ENCODE measurements around the gene PCSK1. TPM values are rescaled to one million over a fixed set of nuclear protein-coding genes. Genes with fewer than 3 reads are reported as not detected.

The PCSK1 gene
- total RNA-seq, 1 donor from 2014 or later = not detected

- no peaks in the 10 kb centered on the region for H3K4me1 Mint-ChIP-seq
- ATAC-seq (ENCODE audit: low read depth) (no peak), DNase-seq (no peak)
- no peaks in the 10 kb centered on the region for H3K9me3 Mint-ChIP-seq
- no peak overlapping the region for H3K4me3 Mint-ChIP-seq
- intact Hi-C loops (cut with micrococcal nuclease) = no loop called here
- H3K27me3 Mint-ChIP-seq = peaks cover 12% of the 10 kb centered on the region
- no peak overlapping the region for H3K27ac Mint-ChIP-seq
- no peaks in the 10 kb centered on the region for H3K36me3 Mint-ChIP-seq (ENCODE audit: low read depth)
- POLR2A ChIA-PET = no interaction called here
- TF ChIP-seq, protein P1, sequence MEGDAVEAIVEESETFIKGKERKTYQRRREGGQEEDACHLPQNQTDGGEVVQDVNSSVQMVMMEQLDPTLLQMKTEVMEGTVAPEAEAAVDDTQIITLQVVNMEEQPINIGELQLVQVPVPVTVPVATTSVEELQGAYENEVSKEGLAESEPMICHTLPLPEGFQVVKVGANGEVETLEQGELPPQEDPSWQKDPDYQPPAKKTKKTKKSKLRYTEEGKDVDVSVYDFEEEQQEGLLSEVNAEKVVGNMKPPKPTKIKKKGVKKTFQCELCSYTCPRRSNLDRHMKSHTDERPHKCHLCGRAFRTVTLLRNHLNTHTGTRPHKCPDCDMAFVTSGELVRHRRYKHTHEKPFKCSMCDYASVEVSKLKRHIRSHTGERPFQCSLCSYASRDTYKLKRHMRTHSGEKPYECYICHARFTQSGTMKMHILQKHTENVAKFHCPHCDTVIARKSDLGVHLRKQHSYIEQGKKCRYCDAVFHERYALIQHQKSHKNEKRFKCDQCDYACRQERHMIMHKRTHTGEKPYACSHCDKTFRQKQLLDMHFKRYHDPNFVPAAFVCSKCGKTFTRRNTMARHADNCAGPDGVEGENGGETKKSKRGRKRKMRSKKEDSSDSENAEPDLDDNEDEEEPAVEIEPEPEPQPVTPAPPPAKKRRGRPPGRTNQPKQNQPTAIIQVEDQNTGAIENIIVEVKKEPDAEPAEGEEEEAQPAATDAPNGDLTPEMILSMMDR (IDR thresholded peaks at IDR 0.05) = no peak
- CTCF ChIA-PET = no interaction called here
Observed at GRCh38 chr5:96388176-96388575, 44.9 kb downstream of the PCSK1 start.

GRCh38 chr5:96387616-96388015 lies 45.4 kb downstream of the PCSK1 start:
- intact Hi-C loops (cut with micrococcal nuclease) = no loop called here
- H3K27me3 Mint-ChIP-seq = peaks cover 8% of the 10 kb centered on the region
- DNase-seq (no peak), ATAC-seq (ENCODE audit: low read depth) (no peak)
- H3K27ac Mint-ChIP-seq = no peak overlapping the region
- H3K4me3 Mint-ChIP-seq = no peak overlapping the region
- no peaks in the 10 kb centered on the region for H3K36me3 Mint-ChIP-seq (ENCODE audit: low read depth)
- CTCF ChIA-PET = no interaction called here
- TF ChIP-seq, protein P1 (IDR thresholded peaks at IDR 0.05) = no peak
- POLR2A ChIA-PET = no interaction called here
- H3K4me1 Mint-ChIP-seq = no peaks in the 10 kb centered on the region
- no peaks in the 10 kb centered on the region for H3K9me3 Mint-ChIP-seq

- TF ChIP-seq, protein P1 (IDR thresholded peaks at IDR 0.05) = no peak
Observed at GRCh38 chr5:96385538-96385937, 47.5 kb downstream of the PCSK1 start.

DNA sequence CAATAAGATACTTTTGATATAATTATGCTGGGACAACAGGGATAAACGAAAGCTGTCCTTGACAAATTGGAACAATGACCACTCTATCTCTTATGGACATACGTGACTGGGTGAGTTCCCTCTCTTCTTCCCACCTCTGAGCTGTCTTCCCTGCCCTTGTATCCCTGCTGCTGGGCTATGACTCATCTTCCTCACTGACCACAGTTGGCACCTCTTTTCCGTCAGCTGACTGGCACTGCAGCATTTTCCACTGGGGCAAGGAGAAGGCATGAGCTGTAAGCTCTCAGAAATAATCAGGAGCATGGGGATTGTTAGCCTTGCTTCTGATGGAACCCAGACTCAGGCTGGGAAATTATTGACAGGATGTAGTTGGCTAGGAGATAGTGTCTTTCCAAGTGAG lies 48.7 kb downstream of the PCSK1 start:
- no peak for DNase-seq
- Mint-ChIP-seq H3K4me1 (no peaks in the 10 kb centered on the region), H3K27me3 (peaks cover 4% of the 10 kb centered on the region), H3K9me3 (no peaks in the 10 kb centered on the region), H3K36me3 (ENCODE audit: low read depth) (no peaks in the 10 kb centered on the region), H3K27ac (no peak overlapping the region), H3K4me3 (no peak overlapping the region)
- intact Hi-C loops (cut with micrococcal nuclease) = no loop called here
- POLR2A ChIA-PET = no interaction called here
- CTCF ChIA-PET = no interaction called here
- TF ChIP-seq, protein P1 (IDR thresholded peaks at IDR 0.05) = no peak
- ATAC-seq (ENCODE audit: low read depth) = no peak

More at GRCh38 chr5:96385538-96385937, 47.5 kb downstream of the PCSK1 start:
- ChIA-PET CTCF (no interaction called here), POLR2A (no interaction called here)
- intact Hi-C loops (cut with micrococcal nuclease) = no loop called here
- H3K4me3 Mint-ChIP-seq = no peak overlapping the region
- peaks cover 7% of the 10 kb centered on the region for H3K27me3 Mint-ChIP-seq
- no peak for DNase-seq
- no peak overlapping the region for H3K27ac Mint-ChIP-seq
- no peaks in the 10 kb centered on the region for H3K4me1 Mint-ChIP-seq
- no peaks in the 10 kb centered on the region for H3K36me3 Mint-ChIP-seq (ENCODE audit: low read depth)
- ATAC-seq (ENCODE audit: low read depth) = no peak
- H3K9me3 Mint-ChIP-seq = no peaks in the 10 kb centered on the region

DNA sequence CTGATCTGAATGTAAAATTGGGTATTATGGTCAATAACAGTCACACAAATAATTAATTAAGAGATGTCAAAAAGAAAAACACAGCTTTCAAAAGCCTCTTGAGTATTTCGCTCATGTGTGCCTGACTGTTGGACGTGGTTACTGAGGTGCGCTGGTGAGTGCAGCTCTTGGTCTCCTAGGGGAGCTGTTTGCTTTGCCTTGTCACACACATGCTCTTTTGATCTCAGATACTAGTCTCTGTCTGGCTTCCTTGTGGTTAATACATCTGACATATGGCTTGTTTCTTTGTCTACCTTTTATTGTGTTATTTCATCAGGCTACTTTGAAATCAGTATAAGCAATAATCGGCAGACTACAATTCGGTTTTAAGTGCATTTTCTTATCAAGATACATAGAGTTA lies 51.5 kb downstream of the PCSK1 start:
- no peak for ATAC-seq (ENCODE audit: low read depth)
- TF ChIP-seq, protein P1 (IDR thresholded peaks at IDR 0.05) = no peak
- peaks cover 3% of the 10 kb centered on the region for H3K27me3 Mint-ChIP-seq
- intact Hi-C loops (cut with micrococcal nuclease) = no loop called here
- POLR2A ChIA-PET = no interaction called here
- no peak overlapping the region for H3K4me3 Mint-ChIP-seq
- no peaks in the 10 kb centered on the region for H3K4me1 Mint-ChIP-seq
- no peak overlapping the region for H3K27ac Mint-ChIP-seq
- DNase-seq = no peak
- CTCF ChIA-PET = no interaction called here
- H3K36me3 Mint-ChIP-seq (ENCODE audit: low read depth) = no peaks in the 10 kb centered on the region
- no peaks in the 10 kb centered on the region for H3K9me3 Mint-ChIP-seq

Data from activated B cell treated with CpG ODN at 0.5 μM for 24 hours (primary cell).